Adrenal gland (tissue), 5 donors: ENCODE data around the gene RYR1.

Experiments used
- CTCF ChIP-seq, 6 experiments: fragments of 450-650 bp in 4 of 6; fragments of 200-600 bp in 2 of 6; sonication (generic) in 1 of 6; IDR thresholded peaks; 1 replicate in 5 of 6; 2 replicates in 1 of 6; pipeline versions ENCODE4 v1.5.1 to v1.8.0; 2016 to 2021; ENCODE audit warnings: antibody characterized with exemption in 6 of 6, mild to moderate bottlenecking in 2 of 6, moderate library complexity in 1 of 6
- POLR2A ChIP-seq, 2 donors: fragments of 450-650 bp; IDR thresholded peaks; one replicate each; pipeline ENCODE4 v1.6.1; 2017; ENCODE audit warnings: antibody characterized with exemption in 2 of 2, mild to moderate bottlenecking in 2 of 2, moderate library complexity in 1 of 2
- donor health status: DM: no; HTN: no; CAD: no.

GRCh38 chr19:38555200-38555599 lies 121.7 kb downstream of the RYR1 start:
- TF ChIP-seq CTCF (IDR thresholded peaks at IDR 0.05) (no peak), POLR2A (IDR thresholded peaks at IDR 0.05) (no peak)
